GM21529 (cell line): ENCODE data around the gene CMTM3.
A peak's percentile ranks its signal among the peaks of the same experiment; 100 is the strongest.
"Not testable (repeated sequence)": the region's sequence is repeated elsewhere in the genome, so short reads cannot be mapped to it uniquely, and the experiment has no call there.

Experiments used
- ATAC-seq: cut with Tn5 transposase; IDR thresholded peaks from one replicate; pipeline ENCODE4 v1.9.1; 2021; ENCODE audit not compliant: unreplicated experiment

CMTM3 gene

DNA sequence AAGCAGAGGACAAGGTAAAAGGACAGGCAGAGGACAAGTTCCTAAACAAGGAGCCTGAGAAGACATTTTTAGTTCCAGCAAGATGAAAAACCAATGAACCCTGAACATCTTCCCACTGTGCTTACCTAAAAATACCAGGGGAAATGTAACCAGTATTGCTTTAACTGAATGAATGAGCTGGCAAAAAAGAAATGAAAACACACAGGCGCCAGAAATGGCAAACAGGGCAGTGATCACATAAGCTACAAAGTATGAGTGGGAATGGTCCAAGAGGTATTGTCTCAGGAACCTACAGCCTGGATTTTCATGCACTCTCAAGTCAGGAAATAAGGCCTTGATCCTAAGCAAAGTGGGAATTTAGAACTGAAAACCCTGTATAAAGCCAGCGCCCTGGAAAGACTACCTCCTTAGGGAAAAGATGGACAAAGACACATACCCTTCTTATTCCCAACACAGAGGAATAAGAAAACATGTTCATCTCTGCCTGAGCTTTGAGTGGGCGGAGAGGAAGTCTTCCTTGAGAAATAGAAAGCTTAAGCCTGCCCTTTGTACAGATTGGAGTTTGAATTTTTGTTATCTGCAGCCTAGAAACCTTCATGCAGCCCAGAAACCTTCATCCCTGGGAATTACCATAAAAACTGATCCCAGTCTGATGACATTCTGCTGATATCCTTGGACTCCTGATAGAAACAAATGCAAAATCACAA, 23.1 kb upstream of the CMTM3 start:
- no peak for ATAC-seq

DNA sequence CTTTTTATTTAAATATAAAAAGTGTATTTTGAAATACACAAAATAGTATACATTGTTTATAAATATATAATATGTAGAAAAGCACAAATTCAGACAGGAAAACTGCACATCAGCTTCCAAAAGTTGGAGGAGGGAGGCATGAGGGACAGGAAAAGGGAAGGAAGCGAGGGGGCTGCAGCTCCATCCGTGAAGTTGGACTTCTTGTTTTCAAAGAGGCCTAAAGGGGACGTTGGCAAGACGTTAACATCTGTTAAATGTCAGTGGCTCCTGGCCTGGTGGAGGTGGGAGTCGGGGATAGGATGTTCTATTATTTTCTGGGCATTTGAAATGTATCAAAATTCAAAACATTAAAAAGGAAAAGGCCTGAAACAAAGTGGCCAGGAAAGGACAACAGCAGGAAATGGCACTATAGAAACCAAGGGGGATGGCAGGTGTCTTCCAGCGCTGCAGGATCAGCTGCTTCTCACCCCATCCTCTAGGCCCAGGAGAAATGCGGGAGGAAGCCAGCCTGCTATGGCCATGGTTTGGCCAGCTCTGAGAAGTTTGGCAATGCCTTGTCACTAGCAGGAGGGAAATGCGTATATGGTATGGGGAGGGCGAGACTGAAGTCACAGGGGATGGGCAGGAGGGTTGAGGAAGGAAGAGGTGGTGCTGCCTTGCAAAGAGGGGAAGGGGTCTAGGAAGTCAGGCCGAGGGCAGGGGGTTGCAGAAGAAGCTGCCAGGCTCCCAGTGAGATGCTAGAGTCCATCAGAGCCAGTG, 18.8 kb upstream of the CMTM3 start:
- no peak for ATAC-seq

DNA sequence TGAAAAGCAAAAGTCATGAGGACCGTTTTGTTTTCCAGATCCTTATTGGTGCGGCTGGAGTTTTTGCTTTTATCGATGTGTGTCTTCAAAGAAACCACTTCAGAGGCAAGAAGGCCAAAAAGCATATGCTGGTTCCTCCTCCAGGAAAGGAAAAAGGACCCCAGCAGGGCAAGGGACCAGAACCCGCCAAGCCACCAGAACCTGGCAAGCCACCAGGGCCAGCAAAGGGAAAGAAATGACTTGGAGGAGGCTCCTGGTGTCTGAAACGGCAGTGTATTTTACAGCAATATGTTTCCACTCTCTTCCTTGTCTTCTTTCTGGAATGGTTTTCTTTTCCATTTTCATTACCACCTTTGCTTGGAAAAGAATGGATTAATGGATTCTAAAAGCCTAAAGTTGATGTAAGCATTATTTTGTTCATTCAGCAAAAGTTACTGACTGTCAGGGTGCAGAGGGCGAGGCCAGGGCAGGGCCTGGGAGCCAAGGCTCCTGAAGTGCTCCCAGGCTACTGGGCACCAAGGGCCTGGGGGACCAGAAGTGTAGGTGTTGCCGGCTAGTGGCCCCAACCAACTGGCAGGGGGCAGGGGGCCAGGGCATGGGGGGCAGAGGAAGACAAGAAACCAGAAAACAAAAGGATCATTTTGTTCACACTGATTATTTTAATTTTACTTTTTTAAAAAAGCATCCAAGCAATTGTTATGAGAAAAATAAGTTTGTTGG, 16.5 kb upstream of the CMTM3 start:
- no peak for ATAC-seq

DNA sequence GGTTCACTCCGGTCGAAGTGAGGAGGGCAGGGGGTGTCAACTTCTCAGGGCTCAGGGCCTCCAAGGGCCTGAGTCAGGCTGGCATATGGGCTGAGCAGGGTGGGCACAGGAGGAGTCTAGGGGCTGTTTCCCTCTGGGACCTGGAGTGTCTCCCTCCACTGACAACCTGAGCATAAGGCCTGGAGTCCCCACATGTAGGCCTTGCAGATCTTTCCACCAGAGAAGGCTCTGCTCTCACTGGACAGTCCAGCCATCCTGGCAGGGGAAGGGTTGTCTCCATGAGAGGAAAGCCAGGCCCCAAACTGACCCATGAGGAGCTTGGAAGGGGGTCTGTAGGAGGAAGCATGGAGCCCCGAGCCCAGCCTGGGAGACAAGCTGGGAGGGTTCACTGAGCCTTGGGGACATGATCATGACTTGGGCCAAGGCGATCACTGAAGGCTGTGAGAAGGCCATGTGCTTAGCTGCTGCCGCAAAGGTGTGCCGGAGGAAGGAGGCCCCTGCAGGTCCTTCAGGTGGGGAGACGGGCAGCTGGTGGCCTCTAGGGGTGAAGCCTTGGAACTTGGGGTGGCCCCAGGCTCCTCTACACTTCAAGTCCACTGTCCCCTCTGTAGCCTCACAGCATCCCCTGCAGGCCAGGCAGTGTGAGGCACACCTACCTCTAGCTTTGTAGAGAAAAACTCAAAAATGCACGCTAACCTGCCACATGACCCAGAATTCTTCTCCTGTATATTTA, 15.4 kb upstream of the CMTM3 start:
- peak; percentile 83 for ATAC-seq

DNA sequence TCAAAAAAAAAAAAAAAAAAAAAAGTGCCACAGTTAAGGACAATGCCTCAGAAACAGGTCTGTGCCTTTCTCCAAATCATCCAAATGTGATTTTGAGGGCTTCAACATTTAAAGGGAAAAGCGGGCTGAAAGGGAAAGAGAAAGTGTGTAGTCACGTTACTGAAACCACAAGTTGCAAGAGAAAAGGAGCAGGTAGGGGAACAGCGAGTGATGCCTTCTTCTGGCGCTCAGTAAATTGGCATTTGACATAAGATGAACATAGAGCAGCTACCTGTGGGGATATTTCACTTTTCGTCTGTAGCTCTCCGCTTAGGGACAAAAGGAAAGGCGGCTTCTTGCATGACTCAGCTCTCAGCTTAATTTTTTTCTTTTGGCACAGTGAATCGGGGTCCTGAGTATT, 14.2 kb upstream of the CMTM3 start:
- ATAC-seq = no peak

DNA sequence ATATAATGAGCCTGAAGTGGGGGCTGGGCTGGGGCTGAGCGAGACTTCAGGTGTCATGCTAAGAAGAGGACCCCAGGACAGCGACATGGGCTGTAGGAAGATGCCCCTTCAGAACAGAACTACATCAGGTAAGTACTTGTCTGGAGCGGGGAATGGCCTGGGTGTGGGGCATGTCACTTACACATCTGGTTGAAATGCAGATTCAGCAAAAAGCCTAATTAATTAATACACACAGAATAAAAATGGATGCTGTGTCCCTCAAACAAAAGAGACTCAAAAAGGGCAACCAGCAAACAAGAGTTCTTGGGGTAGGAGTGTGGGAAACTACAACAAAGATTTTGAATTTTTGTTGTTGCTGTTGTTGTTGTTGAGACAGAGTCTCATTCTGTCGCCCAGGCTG, 13.5 kb upstream of the CMTM3 start:
- ATAC-seq = no peak

DNA sequence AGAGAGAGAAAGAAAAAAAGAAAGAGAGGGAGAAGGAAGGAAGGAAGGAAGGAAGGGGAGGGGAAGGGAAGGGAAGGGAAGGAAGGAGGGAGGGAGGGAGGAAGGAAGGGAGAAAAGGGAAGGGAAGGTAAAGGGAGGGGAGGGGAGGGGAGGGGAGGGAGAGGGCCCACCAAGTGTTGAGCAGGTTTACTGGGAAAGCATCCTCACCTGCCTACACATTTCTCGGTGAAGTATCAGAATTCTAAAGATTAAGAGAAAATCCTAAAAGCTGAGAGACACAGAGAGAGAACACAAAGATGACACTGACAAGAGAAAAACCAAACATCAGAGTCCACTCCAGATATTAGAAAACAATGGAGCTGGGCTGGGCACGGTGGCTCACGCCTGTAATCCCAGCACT, 12.3 kb upstream of the CMTM3 start:
- no peak for ATAC-seq

DNA sequence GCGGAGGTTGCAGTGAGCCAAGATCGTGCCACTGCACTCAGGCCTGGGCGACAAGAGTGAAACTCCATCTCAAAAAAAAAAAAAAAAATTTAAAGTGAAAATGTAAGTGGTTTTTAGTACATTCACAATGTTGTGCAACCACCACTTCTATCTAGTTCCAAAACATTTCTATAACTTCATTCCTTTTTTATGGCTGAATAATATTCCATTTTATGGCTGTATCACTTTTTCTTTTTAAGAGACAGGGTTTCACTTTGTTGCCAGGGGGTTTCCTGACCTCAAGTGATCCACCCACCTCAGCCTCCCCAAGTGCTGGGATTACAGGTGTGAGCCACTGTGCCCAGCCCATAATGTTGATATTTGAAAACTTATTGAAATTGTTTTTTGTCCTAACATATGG, 11.7 kb upstream of the CMTM3 start:
- ATAC-seq = no peak

DNA sequence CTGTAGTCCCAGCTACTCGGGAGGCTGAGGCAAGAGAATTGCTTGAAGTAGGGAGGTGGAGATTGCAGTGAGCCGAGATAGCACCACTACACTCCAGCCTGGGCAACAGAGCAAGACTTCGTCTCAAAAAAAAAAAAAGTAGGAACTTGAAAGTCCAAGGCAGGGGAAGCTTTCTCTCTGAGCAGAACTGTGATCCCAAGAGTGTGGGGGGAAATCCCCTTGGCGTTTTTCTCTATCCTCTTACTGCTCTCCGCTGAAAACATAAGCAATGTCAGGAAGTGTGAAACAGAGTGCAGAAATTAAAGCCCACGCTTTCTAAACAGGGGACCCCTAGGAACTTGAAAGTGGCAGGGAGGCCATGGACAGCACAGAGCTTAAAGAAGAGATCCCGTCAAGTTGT, 9.8 kb upstream of the CMTM3 start:
- peak; percentile 68 for ATAC-seq

DNA sequence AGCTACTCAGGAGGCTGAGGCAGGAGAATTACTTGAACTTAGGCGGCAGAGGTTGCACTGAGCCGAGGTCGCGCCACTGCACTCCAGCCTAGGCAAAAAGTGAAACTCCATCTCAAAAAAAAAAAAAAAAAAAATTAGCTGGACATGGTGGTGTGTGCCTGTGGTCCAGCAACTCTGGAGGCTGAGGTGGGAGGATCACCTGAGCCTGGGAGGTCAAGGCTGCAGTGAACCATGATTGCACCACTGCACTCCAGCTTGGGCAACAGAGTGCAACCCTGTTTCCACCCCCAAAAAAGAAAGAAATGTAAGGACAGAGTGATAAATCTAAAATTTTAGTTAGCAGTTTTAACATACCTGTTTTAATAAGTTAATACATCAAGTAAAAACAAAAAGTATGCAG, 7.9 kb upstream of the CMTM3 start:
- ATAC-seq = not testable (repeated sequence)

DNA sequence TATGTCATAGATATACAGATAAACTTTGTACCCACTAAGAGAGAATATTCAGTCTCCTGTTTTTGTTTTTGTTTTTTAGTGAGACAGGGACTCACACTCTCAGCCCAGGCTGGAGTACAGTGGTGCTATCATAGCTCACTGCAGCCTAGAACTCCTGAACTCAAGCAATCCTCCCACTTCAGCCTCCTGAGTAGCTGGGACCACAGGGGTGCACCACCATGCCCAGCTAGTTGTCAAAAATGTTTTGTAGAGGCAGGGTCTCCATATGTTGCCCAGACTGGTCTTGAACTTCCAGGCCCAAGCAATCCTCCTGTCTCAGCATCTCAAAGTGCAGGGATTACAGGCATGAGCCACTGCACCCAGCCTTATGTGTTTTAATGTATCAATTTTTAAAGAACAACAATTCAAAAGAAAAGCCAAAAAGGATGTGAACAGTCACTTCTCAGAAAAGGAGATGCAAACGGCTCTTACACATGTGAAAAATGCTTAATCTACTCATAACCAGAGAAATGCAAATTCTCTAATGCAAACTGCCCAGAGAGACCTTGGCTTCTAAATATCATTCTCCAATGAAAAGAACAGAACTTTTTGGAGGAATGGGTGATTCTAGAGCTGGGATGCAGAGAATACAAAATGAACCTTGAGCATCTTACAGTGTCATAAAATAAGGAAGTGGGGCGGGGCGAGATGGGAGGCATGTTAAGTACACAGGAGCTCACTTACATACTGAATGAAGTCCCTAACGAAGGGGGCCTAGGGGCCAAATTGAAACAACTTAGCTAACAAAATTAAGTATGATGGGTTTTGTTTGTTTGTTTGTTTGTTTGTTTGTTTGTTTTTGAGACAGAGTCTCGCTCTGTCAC, 7.3 kb upstream of the CMTM3 start:
- no peak for ATAC-seq

DNA sequence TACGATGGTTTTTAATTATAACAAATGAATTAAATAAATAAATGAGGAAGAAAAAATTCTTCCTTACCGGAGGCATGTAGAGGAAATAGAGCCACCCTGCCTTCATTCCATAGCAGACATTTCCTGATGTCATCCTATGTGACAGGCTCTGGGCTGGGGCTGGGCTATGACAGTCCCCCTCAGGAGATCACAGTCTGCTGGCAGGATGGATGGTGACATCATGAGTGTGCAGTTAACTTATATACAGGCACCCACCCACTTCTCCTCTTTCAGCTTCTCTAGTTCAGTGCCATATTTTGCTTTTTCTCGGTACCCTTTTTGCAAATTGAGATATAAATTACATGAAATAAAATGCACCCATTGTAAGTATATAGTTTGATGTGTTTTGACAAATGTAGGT, 6.4 kb upstream of the CMTM3 start:
- ATAC-seq = no peak

DNA sequence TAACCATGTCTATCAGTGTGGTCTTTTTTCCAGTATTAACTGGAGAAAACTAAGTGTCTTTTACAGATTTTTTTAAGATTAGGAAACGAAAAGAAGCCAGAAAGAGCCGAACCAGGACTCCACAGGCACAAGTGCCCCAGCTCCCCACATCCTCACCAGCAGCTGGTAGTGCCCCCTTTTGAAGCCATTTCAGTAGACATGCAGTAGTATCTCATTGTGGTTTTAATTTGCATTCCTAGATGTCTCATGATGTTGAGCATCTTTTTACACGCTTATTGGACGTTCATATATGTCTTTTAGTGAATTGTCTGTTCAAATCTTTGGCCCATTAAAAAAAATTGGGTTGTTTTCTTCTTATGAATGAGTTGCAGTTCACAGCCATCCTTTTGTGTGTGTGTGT, 4.8 kb upstream of the CMTM3 start:
- no peak for ATAC-seq

DNA sequence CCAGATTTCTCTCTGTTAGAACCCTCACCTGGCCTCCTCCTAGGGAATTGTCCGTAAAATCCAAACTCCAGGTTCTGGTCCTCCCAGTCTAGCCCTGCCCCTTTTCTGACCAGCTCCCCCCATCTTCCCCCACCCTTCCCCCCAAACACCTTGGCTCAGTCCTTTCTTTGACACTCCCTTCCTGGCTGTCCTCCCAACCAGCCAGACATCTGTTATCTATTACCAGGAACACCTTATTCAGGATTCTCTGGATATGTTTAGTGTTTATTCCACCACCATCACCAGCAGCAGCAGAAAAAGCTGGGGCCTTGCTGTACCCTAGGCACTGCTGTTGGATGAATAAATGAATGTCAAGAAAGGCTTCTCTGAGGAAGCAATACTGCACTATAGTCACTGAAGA, 4.0 kb upstream of the CMTM3 start:
- no peak for ATAC-seq

DNA sequence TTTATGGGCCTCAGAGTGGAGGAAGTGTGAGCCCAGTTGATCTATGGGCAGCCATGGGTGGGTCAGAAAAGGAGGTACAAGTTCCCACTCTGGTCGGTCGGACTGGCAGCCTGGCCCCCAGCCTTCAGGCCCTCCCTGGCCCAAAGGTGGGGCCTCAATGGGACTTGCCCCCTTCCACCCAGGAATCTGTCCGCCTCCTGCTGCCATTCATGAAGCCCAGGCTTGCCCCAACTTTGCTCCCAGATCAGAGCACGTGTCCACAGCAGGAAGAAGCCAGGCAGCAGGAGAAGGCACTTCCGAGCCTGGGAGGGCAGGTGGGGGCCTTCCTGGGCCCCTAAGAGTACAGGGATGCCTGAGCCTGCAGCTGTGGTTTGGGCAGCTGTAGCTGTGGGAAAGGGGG, 3.0 kb upstream of the CMTM3 start:
- ATAC-seq = no peak

DNA sequence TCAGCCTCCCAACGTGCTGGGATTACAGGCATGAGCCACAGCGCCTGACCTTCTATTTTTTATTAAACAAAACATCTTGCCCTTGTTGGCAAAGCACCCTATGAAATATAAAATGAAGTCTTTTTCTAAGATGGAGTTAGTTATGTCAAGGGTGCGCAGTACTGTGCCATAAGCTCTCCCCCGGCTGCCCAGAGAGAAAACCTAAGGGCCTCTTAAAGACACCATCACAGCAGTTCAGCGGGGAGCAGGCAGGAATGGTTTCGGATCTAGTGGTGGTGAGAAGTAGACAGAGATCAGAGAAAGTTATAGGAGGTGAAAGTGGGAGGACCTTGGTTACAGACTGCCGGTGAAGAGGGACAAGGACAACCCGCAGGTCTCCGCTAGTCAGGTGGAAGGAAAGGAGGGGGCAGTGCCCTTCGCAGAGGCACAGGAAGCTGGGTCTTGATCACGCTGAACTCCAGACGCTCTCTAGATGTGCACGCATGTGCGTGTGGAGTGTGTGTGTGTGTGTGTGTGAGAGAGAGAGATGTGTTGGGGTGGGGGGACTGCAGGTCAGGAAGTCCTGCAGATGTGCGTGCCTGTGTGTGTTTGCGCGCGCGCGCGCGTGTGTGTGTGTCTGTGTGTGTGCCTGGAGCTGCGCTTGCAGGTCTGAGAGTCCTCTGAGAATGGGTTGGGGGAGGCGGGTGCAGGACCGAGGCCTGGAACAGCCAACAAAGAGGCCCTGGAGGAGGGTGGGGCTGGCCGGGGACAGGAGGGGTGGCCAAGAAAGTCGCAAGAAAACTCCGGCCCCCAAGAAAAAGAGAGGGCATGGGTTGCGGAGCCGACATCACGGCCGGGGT, 748 bp upstream of the CMTM3 start:
- ATAC-seq = no peak

DNA sequence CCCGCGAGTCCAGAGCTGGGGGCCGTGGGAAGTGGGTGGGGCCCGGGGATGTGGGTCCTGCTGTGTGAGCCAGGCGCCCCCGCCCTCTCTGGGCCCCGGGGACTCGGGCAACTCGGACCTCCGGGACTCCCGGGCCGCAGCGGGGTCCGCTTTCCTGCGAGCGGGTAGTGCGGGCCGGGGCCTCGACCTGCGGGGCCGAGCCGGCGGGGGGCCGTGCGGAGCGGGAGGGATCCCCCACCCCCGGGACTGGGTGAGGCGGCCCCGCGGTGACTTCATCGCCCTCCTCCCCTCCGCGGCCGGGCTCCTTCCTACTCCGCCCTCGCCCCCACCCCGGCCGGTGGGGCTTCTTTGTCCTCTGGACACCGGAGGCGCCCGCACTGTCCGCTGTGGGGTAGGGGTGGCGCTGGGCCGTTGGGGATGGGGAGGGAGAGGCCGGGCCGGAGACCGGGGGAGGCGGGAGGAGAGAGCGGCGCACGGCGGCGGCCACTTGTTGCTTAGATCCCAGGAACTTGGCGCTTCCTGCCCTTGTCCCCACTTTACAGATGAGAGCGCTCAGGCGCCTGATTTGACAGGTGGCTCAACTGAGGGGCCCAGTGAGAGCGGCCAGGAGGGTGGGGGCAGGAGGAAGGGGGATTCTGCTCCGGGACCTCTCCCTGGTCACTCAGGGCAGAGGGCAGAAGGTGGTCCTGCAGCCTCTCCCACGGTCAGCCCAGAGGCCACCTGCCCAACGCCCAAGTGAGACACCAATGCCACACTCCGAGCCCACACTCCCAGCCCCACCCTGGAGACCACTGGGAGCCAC, 874 bp downstream of the CMTM3 start:
- ATAC-seq = peak; percentile 9

DNA sequence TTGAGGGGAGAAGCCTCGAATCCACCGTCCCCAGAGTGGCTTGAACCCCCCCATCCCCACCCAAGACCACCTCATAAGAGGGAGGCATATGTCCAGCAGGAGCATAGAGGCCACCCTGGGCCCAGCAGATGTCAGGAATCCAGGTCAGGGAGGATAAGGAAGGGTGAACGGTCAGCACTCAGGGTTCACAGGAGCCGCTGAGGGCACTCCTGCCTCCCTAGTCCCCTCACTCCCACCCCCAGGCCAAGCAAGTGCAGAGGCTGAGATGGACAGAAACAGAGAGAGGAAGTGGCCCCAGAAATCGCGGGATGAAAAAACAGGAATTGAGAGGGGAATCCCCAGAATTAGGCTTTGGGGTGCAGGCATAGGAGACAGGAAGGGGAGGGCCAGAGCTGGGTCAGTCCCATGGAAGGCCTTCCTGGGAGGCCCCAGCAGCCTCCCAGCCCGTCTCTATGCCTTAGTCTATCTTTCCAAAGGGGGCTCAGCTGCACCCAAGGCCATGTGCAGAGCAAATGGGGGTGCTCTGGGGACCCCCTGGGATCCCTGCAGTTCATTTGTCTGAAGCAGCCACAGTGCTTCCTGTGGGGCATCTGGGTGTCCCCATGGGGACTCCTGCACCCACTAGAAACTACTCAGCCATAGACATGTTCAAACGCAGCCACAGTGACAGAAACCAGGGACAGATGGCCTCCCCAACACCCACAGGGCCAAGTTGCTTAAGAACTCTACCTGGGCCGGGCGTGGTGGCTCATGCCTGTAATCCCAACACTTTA, 1.7 kb downstream of the CMTM3 start:
- ATAC-seq = peak; percentile 47
